Measurements from ENCODE around the gene IQGAP1.

The IQGAP1 gene

GRCh38 chr15:90420451-90420850 lies 32.4 kb downstream of the IQGAP1 start (continued):
- peak; percentile 99 for TF ChIP-seq PRDM10 (tag by site-specific recombination; IDR thresholded peaks at IDR 0.05)

DNA sequence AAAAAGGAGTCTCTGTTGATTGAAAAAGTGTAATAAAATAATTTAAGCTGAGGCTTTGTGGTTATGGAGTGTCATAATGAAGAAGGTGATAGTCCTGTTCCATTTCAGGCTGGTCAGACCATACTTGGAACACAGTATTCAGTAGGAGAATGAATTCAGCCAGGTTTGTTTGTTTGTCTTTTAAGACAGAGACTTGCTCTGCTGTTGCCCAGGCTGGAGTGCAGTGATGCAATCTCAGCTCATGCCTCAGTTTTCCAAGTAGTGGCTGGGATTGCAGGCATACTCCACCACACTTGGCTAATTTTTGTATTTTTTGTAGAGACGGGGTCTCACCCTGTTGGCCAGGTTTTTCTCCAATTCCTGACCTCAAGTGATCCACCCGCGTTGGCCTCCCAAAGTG lies 33.5 kb downstream of the IQGAP1 start:
- no peak overlapping the region for H3K27ac ChIP-seq (ENCODE audit: extremely low read depth, low read depth, low read length)
- ChIA-PET POLR2A (interaction anchor here (1.4 kb wide), 1 partner anchor 34 kb away, joined by 6 read pairs; the partner anchor contains the start of gene IQGAP1), CTCF (interaction anchor here (0.7 to 1.2 kb wide), 5 partner anchors 39 to 128 kb away, joined by 3 to 6 read pairs (median 4); no protein-coding TSS in a partner anchor)
- peaks cover 32% of the 10 kb centered on the region for H3K4me1 ChIP-seq (ENCODE audit: control insufficient read depth, insufficient read depth, low read length)
- no peak overlapping the region for H3K4me3 ChIP-seq (ENCODE audit: low read depth, low read length)
- H3K9me3 ChIP-seq (ENCODE audit: control insufficient read depth, insufficient read depth, low read depth, low read length), result no peaks in the 10 kb centered on the region
- no peaks in the 10 kb centered on the region for H3K36me3 ChIP-seq (ENCODE audit: control insufficient read depth in 2 of 2, insufficient read depth in 1 of 2, low read length in 2 of 2)
- 0 out of 2 replicates have a peak, but pooled peaks have one; percentile 27 for TF ChIP-seq PRDM10 (tag by site-specific recombination; IDR thresholded peaks at IDR 0.05)
- no peak for TF ChIP-seq ZNF791 (tag by site-specific recombination; IDR thresholded peaks at IDR 0.05)
- peak; percentile 76 for TF ChIP-seq ZNF600 (tag by site-specific recombination; IDR thresholded peaks at IDR 0.05)
- TF ChIP-seq ZNF174 (tag by site-specific recombination; IDR thresholded peaks at IDR 0.05), result no peak
- no peak for TF ChIP-seq ZNF248 (tag by site-specific recombination; IDR thresholded peaks at IDR 0.05)
- TF ChIP-seq ZNF394 (tag by site-specific recombination; IDR thresholded peaks at IDR 0.05; ENCODE audit: borderline replicate concordance), result no peak
- TF ChIP-seq, protein P1, sequence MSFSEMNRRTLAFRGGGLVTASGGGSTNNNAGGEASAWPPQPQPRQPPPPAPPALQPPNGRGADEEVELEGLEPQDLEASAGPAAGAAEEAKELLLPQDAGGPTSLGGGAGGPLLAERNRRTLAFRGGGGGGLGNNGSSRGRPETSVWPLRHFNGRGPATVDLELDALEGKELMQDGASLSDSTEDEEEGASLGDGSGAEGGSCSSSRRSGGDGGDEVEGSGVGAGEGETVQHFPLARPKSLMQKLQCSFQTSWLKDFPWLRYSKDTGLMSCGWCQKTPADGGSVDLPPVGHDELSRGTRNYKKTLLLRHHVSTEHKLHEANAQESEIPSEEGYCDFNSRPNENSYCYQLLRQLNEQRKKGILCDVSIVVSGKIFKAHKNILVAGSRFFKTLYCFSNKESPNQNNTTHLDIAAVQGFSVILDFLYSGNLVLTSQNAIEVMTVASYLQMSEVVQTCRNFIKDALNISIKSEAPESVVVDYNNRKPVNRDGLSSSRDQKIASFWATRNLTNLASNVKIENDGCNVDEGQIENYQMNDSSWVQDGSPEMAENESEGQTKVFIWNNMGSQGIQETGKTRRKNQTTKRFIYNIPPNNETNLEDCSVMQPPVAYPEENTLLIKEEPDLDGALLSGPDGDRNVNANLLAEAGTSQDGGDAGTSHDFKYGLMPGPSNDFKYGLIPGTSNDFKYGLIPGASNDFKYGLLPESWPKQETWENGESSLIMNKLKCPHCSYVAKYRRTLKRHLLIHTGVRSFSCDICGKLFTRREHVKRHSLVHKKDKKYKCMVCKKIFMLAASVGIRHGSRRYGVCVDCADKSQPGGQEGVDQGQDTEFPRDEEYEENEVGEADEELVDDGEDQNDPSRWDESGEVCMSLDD (tag by site-specific recombination; IDR thresholded peaks at IDR 0.05), result no peak
- TF ChIP-seq KLF1 (tag by site-specific recombination; IDR thresholded peaks at IDR 0.05), result no peak
- TF ChIP-seq ZNF138 (tag by site-specific recombination; IDR thresholded peaks at IDR 0.05; ENCODE audit: borderline replicate concordance), result no peak
- TF ChIP-seq, protein P2, sequence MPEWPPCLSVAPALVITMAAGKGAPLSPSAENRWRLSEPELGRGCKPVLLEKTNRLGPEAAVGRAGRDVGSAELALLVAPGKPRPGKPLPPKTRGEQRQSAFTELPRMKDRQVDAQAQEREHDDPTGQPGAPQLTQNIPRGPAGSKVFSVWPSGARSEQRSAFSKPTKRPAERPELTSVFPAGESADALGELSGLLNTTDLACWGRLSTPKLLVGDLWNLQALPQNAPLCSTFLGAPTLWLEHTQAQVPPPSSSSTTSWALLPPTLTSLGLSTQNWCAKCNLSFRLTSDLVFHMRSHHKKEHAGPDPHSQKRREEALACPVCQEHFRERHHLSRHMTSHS (tag by site-specific recombination; IDR thresholded peaks at IDR 0.05), result no peak
- 0 out of 2 replicates have a peak, but pooled peaks have one; percentile 23 for TF ChIP-seq ZEB2 (tag by site-specific recombination; IDR thresholded peaks at IDR 0.05)
- TF ChIP-seq IKZF3 (tag by site-specific recombination; IDR thresholded peaks at IDR 0.05), result no peak
- no peak for TF ChIP-seq GLIS1 (tag by site-specific recombination; IDR thresholded peaks at IDR 0.05)
- TF ChIP-seq SP2 (tag by site-specific recombination; IDR thresholded peaks at IDR 0.05), result no peak
- TF ChIP-seq, protein P3, sequence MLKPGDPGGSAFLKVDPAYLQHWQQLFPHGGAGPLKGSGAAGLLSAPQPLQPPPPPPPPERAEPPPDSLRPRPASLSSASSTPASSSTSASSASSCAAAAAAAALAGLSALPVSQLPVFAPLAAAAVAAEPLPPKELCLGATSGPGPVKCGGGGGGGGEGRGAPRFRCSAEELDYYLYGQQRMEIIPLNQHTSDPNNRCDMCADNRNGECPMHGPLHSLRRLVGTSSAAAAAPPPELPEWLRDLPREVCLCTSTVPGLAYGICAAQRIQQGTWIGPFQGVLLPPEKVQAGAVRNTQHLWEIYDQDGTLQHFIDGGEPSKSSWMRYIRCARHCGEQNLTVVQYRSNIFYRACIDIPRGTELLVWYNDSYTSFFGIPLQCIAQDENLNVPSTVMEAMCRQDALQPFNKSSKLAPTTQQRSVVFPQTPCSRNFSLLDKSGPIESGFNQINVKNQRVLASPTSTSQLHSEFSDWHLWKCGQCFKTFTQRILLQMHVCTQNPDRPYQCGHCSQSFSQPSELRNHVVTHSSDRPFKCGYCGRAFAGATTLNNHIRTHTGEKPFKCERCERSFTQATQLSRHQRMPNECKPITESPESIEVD (tag by site-specific recombination; IDR thresholded peaks at IDR 0.05), result no peak
- no peak for TF ChIP-seq ZNF121 (tag by site-specific recombination; IDR thresholded peaks at IDR 0.05)
- no peak for TF ChIP-seq ZNF555 (tag by site-specific recombination; conservative IDR thresholded peaks at IDR 0.05)
- TF ChIP-seq ZNF433 (tag by site-specific recombination; IDR thresholded peaks at IDR 0.05; ENCODE audit: low read depth), result no peak
- TF ChIP-seq ZNF398 (tag by site-specific recombination; IDR thresholded peaks at IDR 0.05), result no peak
- no peak for TF ChIP-seq KLF9 (tag by site-specific recombination; IDR thresholded peaks at IDR 0.05; ENCODE audit: low read depth)
- TF ChIP-seq ZBTB17 (tag by site-specific recombination; IDR thresholded peaks at IDR 0.05), result peak; percentile 60
- no peak for TF ChIP-seq MYNN (tag by site-specific recombination; IDR thresholded peaks at IDR 0.05; ENCODE audit: borderline replicate concordance)

Data from HEK293 (cell line).